OCI-LY1 (cell line): ENCODE results near the gene TMIGD1.

Experiments used
- H2AFZ ChIP-seq: fragments of 200-600 bp; sonication (generic), shearing (Covaris generic); 2 replicates; pipeline ENCODE4 v1.6.0; 2014; ENCODE audit warnings: antibody characterized with exemption, mild to moderate bottlenecking, low read length
- H3F3A ChIP-seq: fragments of 200-600 bp; sonication (generic), shearing (Covaris generic); 2 replicates; pipeline ENCODE4 v1.6.0; 2014; ENCODE audit warnings: mild to moderate bottlenecking, antibody characterized with exemption, low read length, moderate library complexity; ENCODE audit not compliant: insufficient read depth
- H3K27ac ChIP-seq: fragments of 200-600 bp; sonication (generic); 2 replicates; pipeline ENCODE4 v1.5.1; 2014; ENCODE audit warnings: low read length, mixed run types, mild to moderate bottlenecking, low read depth; ENCODE audit not compliant: poor library complexity, severe bottlenecking
- H3K27me3 ChIP-seq: fragments of 200-600 bp; sonication (generic); 2 replicates; pipeline ENCODE4 v1.6.0; 2014; ENCODE audit warnings: antibody characterized with exemption, mild to moderate bottlenecking, low read length, moderate library complexity; ENCODE audit not compliant: insufficient read depth
- H3K36me3 ChIP-seq: fragments of 200-600 bp; sonication (generic); 2 replicates; pipeline ENCODE4 v1.6.1; 2014; ENCODE audit warnings: mild to moderate bottlenecking, antibody characterized with exemption, low read length, moderate library complexity, mixed read lengths; ENCODE audit not compliant: insufficient read depth
- H3K4me1 ChIP-seq: fragments of 200-600 bp; sonication (generic); 2 replicates; pipeline ENCODE4 v1.5.1; 2014; ENCODE audit warnings: mild to moderate bottlenecking, low read length, moderate library complexity; ENCODE audit not compliant: insufficient read depth, severe bottlenecking
- H3K4me2 ChIP-seq: fragments of 200-600 bp; sonication (generic), shearing (Covaris generic); 2 replicates; pipeline ENCODE4 v1.6.1; 2014; ENCODE audit warnings: low read length
- H3K4me3 ChIP-seq: fragments of 200-600 bp; sonication (generic); 2 replicates; pipeline ENCODE4 v1.5.1; 2014; ENCODE audit warnings: low read length, low read depth, mild to moderate bottlenecking, mixed read lengths; ENCODE audit not compliant: poor library complexity, severe bottlenecking
- H3K79me2 ChIP-seq: fragments of 200-600 bp; shearing (Covaris generic); 2 replicates; pipeline ENCODE4 v1.6.1; 2016; ENCODE audit warnings: mixed run types, low read length, mixed read lengths; ENCODE audit not compliant: insufficient read depth
- H3K9ac ChIP-seq: fragments of 200-600 bp; sonication (generic), shearing (Covaris generic); 2 replicates; pipeline ENCODE4 v1.6.1; 2014; ENCODE audit warnings: mild to moderate bottlenecking, low read length, mixed read lengths
- H3K9me2 ChIP-seq: fragments of 200-600 bp; sonication (generic), shearing (Covaris generic); 2 replicates; pipeline ENCODE4 v1.6.1; 2014; ENCODE audit warnings: low read depth, mild to moderate bottlenecking, low read length, mixed read lengths
- H3K9me3 ChIP-seq: fragments of 200-600 bp; shearing (Covaris generic); 2 replicates; pipeline ENCODE4 v1.6.1; 2014; ENCODE audit warnings: low read length, mixed read lengths
- H4K20me1 ChIP-seq: fragments of 200-600 bp; sonication (generic), shearing (Covaris generic); 2 replicates; pipeline ENCODE4 v1.6.0; 2016; ENCODE audit warnings: mild to moderate bottlenecking, low read length; ENCODE audit not compliant: insufficient read depth
- EZH2 ChIP-seq: fragments of 200-600 bp; sonication (generic), shearing (Covaris generic); IDR thresholded peaks from 2 replicates; pipeline ENCODE4 v1.8.0; 2017; ENCODE audit warnings: borderline replicate concordance, mixed run types, mild to moderate bottlenecking, antibody characterized with exemption, low read length, moderate library complexity, mixed read lengths
- TF ChIP-seq, protein P1 (sequence below): fragments of 200-600 bp; sonication (generic), shearing (Covaris generic); IDR thresholded peaks from 2 replicates; pipeline ENCODE4 v1.5.1; 2017; ENCODE audit warnings: mild to moderate bottlenecking, antibody characterized with exemption, low read length, moderate library complexity, mixed read lengths

The TMIGD1 gene

DNA sequence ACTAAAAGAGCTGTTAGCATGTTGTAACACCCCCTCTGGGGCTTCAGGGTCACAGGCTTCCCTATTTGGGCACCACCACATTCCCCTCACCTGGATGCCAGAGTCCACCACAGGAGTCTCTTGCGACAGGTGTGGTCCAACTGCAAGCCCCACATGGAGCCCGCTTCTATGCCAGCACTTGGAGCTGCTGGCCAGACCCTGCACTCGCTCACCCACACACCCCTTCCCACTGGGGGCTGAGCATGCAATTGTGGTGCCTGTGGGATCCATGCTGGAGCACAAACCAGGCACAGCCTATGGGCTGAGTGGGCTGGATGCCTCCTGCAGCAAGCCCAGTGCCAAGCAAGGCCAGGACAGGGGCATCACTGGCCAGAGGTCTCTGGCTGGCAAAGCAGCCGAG is 36.1 kb downstream of the TMIGD1 start:
- no peaks in the 10 kb centered on the region for H3K9me2 ChIP-seq
- peaks cover 11% of the 10 kb centered on the region for H3K9me3 ChIP-seq
- peaks cover 26% of the 10 kb centered on the region for H3K4me1 ChIP-seq
- no peak overlapping the region for H3K27ac ChIP-seq
- no peaks in the 10 kb centered on the region for H3K36me3 ChIP-seq
- H3K27me3 ChIP-seq: no peaks in the 10 kb centered on the region
- TF ChIP-seq, protein P1, sequence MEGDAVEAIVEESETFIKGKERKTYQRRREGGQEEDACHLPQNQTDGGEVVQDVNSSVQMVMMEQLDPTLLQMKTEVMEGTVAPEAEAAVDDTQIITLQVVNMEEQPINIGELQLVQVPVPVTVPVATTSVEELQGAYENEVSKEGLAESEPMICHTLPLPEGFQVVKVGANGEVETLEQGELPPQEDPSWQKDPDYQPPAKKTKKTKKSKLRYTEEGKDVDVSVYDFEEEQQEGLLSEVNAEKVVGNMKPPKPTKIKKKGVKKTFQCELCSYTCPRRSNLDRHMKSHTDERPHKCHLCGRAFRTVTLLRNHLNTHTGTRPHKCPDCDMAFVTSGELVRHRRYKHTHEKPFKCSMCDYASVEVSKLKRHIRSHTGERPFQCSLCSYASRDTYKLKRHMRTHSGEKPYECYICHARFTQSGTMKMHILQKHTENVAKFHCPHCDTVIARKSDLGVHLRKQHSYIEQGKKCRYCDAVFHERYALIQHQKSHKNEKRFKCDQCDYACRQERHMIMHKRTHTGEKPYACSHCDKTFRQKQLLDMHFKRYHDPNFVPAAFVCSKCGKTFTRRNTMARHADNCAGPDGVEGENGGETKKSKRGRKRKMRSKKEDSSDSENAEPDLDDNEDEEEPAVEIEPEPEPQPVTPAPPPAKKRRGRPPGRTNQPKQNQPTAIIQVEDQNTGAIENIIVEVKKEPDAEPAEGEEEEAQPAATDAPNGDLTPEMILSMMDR: no peak
- no peak for TF ChIP-seq EZH2
- no peaks in the 10 kb centered on the region for H3K79me2 ChIP-seq
- H3F3A ChIP-seq: peaks cover 9% of the 10 kb centered on the region
- no peak overlapping the region for H3K4me3 ChIP-seq
- H2AFZ ChIP-seq: no peak overlapping the region
- H4K20me1 ChIP-seq: no peaks in the 10 kb centered on the region
- H3K4me2 ChIP-seq: no peak overlapping the region
- no peak overlapping the region for H3K9ac ChIP-seq

DNA sequence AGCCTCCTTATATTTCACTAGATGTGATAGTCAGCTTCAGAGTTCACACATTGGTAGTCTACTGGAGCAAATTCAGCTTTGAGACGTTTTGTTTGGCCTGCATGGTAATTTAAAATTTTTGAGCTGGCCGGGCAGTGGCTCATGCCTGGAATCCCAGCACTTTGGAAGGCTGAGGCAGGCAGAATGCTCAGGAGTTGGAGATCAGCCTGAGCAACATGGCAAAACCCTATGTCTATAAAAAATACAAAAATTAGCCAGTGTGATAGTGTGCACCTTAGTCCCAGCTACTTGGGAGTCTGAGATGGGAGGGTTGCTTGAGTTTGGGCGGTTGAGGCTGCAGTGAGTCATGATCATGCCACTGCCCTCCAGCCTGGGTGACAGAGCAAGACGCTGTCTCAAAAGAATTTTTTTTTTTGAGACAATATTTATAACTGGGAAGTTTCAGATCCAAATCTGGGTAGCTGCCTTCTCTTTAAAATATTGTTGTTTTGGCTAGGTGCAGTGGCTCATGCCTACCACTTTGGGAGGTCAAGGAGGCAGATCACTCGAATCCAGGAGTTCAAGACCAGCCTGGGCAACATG is 37.3 kb downstream of the TMIGD1 start:
- Histone ChIP-seq H3K79me2 (no peaks in the 10 kb centered on the region), H2AFZ (no peak overlapping the region), H3K9me3 (peaks cover 11% of the 10 kb centered on the region), H3K4me1 (peaks cover 33% of the 10 kb centered on the region), H3K9me2 (no peaks in the 10 kb centered on the region), H4K20me1 (no peaks in the 10 kb centered on the region), H3K27me3 (no peaks in the 10 kb centered on the region), H3K36me3 (no peaks in the 10 kb centered on the region), H3F3A (peaks cover 12% of the 10 kb centered on the region), H3K4me2 (no peak overlapping the region), H3K9ac (no peak overlapping the region), H3K27ac (no peak overlapping the region), H3K4me3 (no peak overlapping the region)
- TF ChIP-seq EZH2: no peak
- TF ChIP-seq, protein P1: no peak

DNA sequence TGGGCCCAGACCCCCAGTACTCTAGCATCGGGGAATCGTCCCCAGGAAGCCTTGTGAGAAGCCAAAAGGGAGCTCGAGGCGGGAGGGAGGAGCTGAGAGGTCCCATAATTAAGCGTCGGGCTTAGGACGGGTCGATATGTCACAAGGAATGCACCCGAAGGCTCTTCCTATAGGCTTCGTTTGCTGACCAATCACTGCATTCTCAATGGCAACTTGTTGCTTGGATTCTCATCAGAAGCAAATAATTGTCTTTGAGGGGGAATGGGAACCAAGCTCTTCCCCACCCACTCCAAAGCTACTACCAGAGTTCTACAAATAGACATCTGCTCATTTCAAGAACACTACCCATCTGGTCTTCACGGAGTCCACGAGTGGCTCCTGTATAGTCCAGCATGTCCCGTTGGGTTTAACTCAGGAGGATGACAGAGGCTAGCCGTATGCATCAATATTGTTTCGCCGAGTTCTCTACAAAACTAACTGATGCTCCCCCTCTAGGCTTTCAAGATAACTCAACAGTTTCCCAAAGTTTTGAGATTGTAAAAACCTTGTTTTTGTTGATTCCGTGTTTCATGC is 41.5 kb downstream of the TMIGD1 start:
- H4K20me1 ChIP-seq: no peaks in the 10 kb centered on the region
- H3F3A ChIP-seq: peaks cover 12% of the 10 kb centered on the region
- H3K27me3 ChIP-seq: no peaks in the 10 kb centered on the region
- no peaks in the 10 kb centered on the region for H3K9me2 ChIP-seq
- H2AFZ ChIP-seq: peak overlapping the region; percentile 98
- peaks cover 4% of the 10 kb centered on the region; the same call in 1 of the 2 replicates for H3K9me3 ChIP-seq
- peak overlapping the region; percentile 75 for H3K4me3 ChIP-seq
- peaks cover 33% of the 10 kb centered on the region for H3K4me1 ChIP-seq
- peak overlapping the region; percentile 95 for H3K4me2 ChIP-seq
- H3K36me3 ChIP-seq: peaks cover 24% of the 10 kb centered on the region
- TF ChIP-seq, protein P1: no peak
- no peak for TF ChIP-seq EZH2
- peak overlapping the region; percentile 78 for H3K9ac ChIP-seq
- peak overlapping the region; percentile 49 for H3K27ac ChIP-seq
- peaks cover 25% of the 10 kb centered on the region for H3K79me2 ChIP-seq
